ENCODE data around the gene PCDH12.

DNA sequence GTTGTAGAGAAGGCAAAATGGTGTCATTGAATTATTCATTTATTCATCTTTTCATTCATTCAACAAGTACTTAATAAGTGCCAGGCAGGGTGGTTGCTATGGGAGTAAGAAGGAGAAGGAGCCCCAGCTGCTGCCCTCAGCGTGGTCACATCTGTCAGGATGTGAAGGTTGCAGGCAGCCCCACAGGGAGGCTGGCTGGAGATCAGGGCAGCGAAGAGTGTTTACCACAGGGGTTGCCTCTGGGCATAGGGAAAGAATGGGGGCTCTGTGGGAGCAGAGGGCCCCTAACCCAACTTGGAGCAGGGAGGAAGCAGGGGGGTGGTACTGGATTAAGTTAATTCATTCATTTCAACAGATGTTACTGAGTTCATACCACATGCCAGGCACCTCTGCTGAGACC is 6.0 kb downstream of the PCDH12 start:
- no peak for TF ChIP-seq EZH2 (IDR thresholded peaks at IDR 0.05; ENCODE audit: borderline replicate concordance, low read depth, low read length, severe bottlenecking)
- TF ChIP-seq, protein P1, sequence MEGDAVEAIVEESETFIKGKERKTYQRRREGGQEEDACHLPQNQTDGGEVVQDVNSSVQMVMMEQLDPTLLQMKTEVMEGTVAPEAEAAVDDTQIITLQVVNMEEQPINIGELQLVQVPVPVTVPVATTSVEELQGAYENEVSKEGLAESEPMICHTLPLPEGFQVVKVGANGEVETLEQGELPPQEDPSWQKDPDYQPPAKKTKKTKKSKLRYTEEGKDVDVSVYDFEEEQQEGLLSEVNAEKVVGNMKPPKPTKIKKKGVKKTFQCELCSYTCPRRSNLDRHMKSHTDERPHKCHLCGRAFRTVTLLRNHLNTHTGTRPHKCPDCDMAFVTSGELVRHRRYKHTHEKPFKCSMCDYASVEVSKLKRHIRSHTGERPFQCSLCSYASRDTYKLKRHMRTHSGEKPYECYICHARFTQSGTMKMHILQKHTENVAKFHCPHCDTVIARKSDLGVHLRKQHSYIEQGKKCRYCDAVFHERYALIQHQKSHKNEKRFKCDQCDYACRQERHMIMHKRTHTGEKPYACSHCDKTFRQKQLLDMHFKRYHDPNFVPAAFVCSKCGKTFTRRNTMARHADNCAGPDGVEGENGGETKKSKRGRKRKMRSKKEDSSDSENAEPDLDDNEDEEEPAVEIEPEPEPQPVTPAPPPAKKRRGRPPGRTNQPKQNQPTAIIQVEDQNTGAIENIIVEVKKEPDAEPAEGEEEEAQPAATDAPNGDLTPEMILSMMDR (IDR thresholded peaks at IDR 0.05; ENCODE audit: extremely low read depth in 1 of 2, insufficient read depth in 1 of 2, low read depth in 1 of 2, low read length in 2 of 2): no peak
- TF ChIP-seq POLR2A (IDR thresholded peaks at IDR 0.05; ENCODE audit: low read depth, low read length): no peak
